GM10266 (cell line): Measurements from ENCODE around the gene HLF.

Experiments
- DNase-seq: peaks from one replicate; pipeline ENCODE4 v3.0.0; 2012; ENCODE audit errors: extremely low spot score
- TF ChIP-seq, protein P1 (sequence below): IDR thresholded peaks from 2 replicates; pipeline ENCODE4 v1.5.1; 2012; ENCODE audit warnings: mild to moderate bottlenecking, low read depth; ENCODE audit not compliant: control insufficient read depth, insufficient read depth; ENCODE audit errors: missing control alignments

The HLF gene

DNA sequence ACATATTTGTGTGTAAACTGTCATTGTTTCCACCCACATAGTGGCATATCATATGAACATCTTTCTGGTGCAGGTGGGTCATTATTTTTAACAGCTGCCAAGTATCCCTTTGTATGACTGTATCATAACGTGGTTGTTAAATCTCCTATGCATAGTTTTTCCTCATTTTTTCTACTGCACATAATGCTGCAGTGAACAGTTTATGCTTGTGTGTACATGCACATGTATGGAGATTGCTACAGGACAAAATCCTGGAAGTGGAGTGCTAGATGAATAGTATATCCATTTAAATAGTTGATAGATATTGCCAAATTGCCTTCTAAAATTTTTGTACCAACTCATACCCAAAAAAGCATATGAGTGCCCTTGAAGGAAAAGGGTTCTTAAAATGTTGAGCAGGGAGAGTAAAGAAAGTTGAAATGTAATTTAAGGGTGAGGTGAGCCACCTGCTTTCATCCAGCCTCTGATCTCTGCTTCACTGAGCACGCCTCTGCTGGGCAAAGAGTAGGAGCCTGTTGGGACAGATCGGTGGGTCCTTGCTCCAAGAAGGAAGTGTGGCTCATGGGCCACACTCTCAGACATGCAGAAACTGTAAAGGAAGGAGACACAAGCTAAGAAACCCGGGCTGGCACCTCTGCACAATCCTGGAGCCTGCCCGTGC is 55.3 kb downstream of the HLF start:
- DNase-seq = no peak
- TF ChIP-seq, protein P1, sequence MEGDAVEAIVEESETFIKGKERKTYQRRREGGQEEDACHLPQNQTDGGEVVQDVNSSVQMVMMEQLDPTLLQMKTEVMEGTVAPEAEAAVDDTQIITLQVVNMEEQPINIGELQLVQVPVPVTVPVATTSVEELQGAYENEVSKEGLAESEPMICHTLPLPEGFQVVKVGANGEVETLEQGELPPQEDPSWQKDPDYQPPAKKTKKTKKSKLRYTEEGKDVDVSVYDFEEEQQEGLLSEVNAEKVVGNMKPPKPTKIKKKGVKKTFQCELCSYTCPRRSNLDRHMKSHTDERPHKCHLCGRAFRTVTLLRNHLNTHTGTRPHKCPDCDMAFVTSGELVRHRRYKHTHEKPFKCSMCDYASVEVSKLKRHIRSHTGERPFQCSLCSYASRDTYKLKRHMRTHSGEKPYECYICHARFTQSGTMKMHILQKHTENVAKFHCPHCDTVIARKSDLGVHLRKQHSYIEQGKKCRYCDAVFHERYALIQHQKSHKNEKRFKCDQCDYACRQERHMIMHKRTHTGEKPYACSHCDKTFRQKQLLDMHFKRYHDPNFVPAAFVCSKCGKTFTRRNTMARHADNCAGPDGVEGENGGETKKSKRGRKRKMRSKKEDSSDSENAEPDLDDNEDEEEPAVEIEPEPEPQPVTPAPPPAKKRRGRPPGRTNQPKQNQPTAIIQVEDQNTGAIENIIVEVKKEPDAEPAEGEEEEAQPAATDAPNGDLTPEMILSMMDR = no peak

DNA sequence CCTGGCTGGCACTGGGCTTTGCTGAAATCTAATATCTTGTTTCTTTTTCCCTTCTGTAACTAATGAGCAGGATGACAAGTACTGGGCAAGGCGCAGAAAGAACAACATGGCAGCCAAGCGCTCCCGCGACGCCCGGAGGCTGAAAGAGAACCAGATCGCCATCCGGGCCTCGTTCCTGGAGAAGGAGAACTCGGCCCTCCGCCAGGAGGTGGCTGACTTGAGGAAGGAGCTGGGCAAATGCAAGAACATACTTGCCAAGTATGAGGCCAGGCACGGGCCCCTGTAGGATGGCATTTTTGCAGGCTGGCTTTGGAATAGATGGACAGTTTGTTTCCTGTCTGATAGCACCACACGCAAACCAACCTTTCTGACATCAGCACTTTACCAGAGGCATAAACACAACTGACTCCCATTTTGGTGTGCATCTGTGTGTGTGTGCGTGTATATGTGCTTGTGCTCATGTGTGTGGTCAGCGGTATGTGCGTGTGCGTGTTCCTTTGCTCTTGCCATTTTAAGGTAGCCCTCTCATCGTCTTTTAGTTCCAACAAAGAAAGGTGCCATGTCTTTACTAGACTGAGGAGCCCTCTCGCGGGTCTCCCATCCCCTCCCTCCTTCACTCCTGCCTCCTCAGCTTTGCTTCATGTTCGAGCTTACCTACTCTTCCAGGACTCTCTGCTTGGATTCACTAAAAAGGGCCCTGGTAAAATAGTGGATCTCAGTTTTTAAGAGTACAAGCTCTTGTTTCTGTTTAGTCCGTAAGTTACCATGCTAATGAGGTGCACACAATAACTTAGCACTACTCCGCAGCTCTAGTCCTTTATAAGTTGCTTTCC is 56.0 kb downstream of the HLF start:
- no peak for DNase-seq
- TF ChIP-seq, protein P1 = no peak

DNA sequence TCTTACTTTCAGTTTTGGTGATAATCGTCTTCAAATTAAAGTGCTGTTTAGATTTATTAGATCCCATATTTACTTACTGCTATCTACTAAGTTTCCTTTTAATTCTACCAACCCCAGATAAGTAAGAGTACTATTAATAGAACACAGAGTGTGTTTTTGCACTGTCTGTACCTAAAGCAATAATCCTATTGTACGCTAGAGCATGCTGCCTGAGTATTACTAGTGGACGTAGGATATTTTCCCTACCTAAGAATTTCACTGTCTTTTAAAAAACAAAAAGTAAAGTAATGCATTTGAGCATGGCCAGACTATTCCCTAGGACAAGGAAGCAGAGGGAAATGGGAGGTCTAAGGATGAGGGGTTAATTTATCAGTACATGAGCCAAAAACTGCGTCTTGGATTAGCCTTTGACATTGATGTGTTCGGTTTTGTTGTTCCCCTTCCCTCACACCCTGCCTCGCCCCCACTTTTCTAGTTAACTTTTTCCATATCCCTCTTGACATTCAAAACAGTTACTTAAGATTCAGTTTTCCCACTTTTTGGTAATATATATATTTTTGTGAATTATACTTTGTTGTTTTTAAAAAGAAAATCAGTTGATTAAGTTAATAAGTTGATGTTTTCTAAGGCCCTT is 56.8 kb downstream of the HLF start:
- no peak for DNase-seq
- TF ChIP-seq, protein P1 = no peak

DNA sequence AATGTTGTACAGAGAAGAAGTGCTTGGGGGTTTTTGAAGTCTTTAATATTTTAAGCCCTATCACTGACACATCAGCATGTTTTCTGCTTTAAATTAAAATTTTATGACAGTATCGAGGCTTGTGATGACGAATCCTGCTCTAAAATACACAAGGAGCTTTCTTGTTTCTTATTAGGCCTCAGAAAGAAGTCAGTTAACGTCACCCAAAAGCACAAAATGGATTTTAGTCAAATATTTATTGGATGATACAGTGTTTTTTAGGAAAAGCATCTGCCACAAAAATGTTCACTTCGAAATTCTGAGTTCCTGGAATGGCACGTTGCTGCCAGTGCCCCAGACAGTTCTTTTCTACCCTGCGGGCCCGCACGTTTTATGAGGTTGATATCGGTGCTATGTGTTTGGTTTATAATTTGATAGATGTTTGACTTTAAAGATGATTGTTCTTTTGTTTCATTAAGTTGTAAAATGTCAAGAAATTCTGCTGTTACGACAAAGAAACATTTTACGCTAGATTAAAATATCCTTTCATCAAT is 57.8 kb downstream of the HLF start:
- TF ChIP-seq, protein P1 = no peak
- DNase-seq = no peak

DNA sequence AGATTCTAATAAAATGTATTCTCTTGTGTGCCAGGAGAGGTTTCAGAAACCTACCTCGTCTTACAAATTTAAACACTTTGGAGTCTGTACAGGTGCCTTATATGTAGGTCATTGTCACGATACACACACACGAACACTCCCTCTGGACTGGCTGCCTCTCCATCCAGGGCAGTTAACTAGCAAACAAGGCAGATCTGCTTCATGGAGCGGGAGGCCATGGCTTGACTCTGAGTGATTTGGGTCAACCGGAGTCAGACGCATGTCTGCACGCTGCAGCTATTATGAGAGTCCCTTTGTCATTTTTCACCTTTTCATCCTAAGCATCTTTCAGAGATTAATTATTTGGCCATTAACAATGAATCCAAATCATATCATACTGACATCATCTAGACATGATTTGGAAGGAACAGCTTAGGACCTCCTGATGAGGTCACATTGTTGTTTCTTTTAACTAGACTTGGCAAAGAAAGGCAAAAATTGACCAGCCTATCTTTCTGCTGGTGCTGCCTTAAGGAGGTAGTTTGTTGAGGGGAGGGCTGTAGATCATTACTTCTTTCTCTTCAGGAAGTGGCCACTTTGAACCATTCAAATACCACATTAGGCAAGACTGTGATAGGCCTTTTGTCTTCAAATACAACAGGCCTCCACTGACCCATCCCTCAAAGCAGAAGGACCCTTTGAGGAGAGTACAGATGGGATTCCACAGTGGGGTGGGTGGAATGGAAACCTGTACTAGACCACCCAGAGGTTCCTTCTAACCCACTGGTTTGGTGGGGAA is 58.9 kb downstream of the HLF start:
- DNase-seq = no peak
- TF ChIP-seq, protein P1 = no peak

DNA sequence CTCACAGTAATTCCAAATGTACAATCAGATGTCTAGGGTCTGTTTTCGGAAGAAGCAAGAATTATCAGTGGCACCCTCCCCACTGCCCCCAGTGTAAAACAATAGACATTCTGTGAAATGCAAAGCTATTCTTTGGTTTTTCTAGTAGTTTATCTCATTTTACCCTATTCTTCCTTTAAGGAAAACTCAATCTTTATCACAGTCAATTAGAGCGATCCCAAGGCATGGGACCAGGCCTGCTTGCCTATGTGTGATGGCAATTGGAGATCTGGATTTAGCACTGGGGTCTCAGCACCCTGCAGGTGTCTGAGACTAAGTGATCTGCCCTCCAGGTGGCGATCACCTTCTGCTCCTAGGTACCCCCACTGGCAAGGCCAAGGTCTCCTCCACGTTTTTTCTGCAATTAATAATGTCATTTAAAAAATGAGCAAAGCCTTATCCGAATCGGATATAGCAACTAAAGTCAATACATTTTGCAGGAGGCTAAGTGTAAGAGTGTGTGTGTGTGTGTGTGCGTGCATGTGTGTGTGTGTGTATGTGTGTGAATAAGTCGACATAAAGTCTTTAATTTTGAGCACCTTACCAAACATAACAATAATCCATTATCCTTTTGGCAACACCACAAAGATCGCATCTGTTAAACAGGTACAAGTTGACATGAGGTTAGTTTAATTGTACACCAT is 59.7 kb downstream of the HLF start:
- no peak for DNase-seq
- TF ChIP-seq, protein P1 = no peak
